Dermis blood vessel endothelial cell (primary cell): ENCODE measurements around the gene GSTT2B. TPM values are rescaled to one million over a fixed set of nuclear protein-coding genes. Genes with fewer than 3 reads are reported as not detected.
"Not testable (repeated sequence)": the region's sequence is repeated elsewhere in the genome, so short reads cannot be mapped to it uniquely, and the experiment has no call there.

Experiments
- DNase-seq: peaks from one replicate; pipeline ENCODE4 v3.0.0; 2010
- total RNA-seq: library from RNA; depleted of rRNA; stranded (reverse); fragments of >200 nt; gene quantifications from 2 replicates; pipeline ENCODE4 v1.2.3, GENCODE V29; 2014

The GSTT2B gene
- total RNA-seq, 1 donor from 2014 or later, result 1.4 TPM

DNA sequence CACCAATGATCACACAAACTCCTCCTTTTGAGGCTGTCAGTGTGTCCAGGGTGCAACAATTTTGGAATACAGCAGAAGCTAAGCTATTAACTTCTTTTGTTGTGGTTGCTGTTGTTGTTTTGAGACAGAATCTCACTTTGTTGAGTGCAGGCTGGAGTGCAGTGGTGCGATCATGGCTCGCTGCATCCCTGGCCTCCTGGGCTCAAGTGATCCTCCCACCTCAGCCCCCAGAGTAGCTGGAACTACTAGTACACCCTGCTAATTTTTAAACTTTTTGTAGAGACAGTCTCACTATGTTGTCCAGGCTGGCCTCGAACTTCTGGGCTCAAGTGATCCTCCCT, 22.0 kb downstream of the GSTT2B start:
- no peak for DNase-seq

- peak; percentile 6 for DNase-seq
Measured at GRCh38 chr22:23938328-23939016, 22.5 kb downstream of the GSTT2B start.

GRCh38 chr22:23926561-23926960, 34.4 kb downstream of the GSTT2B start:
- DNase-seq, result no peak

DNA sequence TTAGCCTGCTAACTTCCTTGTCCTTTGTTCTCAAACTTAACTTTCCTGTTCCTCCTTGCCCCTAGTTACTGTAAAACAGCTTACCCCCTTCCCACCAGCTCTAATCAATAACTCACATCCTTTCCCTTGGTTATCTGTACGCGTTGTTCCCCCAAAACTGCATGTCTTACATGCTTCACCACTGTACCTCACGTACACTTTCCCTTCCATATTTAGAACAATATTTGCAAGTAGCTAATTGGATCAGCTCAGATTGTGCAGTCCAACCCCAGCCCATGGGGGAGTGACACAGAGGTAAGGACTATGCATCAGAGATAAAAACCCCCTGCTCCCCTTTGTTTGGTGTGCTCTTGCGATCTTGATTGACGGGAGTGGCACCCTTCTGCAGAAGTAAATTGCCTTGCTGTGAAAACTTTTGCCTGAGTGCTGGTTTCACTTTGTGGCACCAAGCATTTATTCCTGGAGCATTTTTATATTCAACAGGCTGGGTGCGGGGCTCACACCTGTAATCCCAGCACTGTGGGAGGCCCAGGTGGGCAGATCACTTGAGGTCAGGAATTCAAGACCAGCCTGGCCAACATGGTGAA, 35.9 kb downstream of the GSTT2B start:
- no peak for DNase-seq

DNA sequence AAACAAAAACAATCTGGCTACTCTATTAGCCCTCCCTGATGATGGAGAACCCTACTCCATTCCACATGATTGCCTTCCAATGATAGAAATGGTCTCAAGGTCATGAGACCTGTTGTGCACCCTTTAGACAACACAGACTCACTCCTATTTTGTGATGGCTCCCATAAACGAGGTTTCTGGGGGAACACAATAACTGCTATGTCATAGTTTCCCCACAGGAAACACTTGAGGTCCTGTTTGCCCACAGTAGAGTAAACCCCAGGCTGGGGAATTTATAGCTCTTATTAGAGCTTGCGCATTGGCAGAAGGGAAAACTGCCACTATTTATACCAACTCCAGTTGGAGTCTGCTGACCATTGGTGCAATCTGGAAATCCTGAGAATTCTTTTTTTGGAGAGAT, 38.1 kb downstream of the GSTT2B start:
- peak; percentile 4 for DNase-seq

DNA sequence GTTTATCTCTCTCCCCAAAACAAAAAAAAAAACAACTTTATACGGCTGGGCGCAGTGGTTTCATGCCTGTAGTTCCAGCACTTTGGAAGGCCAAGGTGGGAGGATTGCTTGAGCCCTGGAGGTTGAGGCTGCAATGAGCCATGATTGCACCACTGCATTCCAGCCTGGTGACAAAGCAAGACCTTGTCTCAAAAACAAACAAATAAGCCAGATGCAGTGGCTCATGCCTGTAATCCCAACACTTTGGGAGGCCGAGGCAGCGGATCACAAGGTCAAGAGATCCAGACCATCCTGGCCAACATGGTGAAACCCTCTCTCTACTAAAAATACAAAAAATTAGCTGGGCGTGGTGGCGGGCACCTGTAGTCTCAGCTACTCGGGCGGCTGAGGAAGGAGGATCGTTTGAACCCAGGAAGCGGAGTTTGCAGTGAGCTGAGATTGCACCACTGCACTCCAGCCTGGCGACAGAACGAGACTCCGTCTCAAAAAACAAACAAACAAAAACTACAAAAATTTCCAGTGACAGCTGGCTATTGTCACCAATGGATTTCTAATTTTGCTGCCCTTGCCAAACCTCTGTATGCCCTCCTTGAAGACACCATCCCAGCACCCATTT, 39.3 kb downstream of the GSTT2B start:
- DNase-seq, result not testable (repeated sequence)

DNA sequence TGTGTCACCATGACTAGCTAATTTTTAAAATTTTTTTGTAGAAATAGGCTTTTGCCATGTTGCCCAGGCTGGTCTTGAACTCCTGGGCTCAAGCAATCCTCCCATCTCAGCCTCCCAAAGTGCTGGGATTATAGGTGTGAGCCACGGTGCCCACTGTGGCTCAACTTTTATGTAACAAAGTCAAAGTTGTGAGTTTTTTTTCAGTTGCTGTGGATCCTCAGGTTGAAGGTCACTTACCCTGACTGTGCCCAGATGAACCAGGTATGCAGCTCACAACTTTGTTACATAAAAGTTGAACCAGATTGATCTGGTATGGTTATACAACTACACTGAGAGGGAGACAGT, 40.8 kb downstream of the GSTT2B start:
- DNase-seq, result not testable (repeated sequence)

DNA sequence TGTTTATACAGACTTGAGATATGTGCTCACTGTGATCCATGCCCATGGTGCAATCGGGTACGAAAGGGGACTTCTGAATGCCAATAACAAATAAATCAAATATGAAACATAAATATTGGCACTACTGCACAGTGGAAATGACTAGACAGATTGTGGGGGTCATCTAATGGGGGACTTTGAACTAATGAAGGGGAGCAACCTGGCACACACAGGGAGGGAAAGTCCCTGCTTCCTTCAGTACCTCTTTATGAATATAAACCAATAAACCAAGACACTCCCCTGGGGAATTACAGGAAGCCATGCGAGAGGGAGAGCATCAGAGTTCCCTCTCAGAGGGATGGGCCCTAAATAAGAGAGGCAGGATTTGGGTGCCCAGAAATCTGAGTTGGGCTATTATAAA, 45.7 kb downstream of the GSTT2B start:
- DNase-seq, result no peak

DNA sequence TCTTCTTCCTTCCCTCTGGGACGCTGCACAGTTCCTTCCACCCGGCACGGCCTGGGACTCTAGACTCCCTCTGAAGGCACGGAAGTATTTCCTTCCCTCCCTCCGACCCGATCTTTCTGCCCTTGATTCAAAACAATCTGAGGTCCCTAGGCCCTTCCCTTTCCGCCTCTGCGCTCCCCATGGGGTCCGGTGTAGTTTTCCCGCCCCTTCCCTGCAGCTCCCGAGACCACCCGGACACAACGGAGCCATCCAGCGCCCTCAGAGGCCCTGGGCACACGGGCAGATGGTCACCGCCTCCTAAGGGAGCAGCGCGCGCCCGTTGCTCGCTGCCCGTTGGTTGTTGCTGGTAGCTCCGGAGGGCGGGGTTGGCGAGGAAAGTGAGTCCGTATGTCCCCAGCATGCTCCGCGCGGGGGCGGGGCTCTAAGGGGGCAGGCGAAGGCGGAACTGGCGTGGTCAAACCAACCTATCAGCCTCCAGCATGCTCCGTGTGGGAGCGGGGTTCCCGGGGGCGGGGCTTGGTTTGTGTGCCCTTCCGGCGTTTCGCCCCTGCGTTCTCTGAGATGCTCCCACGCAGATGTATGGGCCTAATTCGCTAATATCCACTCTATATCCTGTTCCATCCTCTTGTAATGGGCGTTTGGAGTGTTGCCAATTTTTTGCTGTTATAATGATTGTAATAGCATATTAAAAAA, 47.2 kb downstream of the GSTT2B start:
- peak; percentile 99 for DNase-seq

- peak; percentile 21 for DNase-seq
Measured at GRCh38 chr22:23913306-23913660, 47.7 kb downstream of the GSTT2B start.

- DNase-seq, result no peak
Measured at GRCh38 chr22:23912293-23912903, 48.6 kb downstream of the GSTT2B start.

GRCh38 chr22:23911318-23911980, 49.5 kb downstream of the GSTT2B start:
- DNase-seq, result no peak

DNA sequence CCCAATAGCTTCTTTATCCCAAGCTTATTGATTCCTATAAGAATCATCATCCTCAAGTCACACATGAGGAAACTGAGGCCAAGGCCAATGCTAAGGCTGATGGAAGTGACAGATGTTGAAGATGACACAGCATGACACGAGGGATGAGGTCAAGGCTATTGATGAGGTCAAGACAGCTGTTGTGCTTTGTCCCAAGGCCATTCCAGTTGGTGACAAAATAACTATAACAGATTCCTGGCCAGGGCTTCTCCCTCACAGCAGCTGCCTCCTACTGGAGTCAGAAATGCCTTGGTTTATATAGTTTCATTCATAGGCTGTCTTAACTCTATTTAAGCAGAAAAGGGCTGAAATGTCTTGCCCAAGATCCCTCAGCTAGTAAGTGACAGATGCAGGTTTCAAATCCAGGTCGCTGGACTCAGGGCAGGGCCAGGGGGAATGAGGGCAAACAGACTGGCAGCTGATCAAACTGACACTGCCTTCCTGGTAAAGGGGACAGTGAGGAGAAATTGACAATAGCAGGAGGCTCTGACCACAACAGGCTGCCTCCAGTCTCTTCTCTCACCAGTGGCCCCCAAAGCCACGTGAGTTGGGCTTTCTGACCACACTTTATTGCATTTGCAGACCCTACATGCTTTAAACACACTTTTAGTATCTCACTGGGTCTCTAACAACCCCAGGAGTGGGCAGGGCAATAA, 50.4 kb downstream of the GSTT2B start:
- DNase-seq, result no peak

DNA sequence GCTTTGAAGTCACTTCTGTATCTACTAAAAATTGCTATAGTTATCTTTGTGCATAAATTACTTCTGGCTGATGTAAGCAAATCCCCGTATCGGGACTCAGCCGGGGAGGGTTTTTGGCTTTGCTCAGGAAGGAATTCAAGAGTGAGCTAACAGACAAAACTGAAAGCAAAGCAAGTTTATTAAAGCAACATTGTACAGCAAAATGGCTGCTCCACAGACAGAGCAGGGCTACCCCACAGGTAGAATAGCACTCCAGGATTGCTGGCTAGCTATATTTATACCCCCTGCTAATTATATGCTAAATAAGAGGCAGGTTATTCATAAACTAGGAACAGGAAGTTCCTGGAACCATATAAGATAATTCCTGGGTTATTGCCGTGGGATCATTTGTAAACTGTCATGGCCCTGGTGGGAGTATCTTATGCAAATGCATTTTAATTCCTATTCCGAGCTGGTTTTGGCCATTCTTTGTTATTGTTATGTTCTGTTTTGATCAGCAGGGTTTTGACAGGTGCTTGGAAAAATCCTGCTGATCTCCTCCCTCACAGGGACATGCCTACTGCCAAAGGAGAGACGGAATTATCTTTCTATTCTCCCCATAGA, 51.6 kb downstream of the GSTT2B start:
- DNase-seq, result no peak

GRCh38 chr22:23908587-23909205, 52.3 kb downstream of the GSTT2B start:
- DNase-seq, result no peak

- not testable (repeated sequence) for DNase-seq
Measured at GRCh38 chr22:23907423-23907822, 53.6 kb downstream of the GSTT2B start.

Other genes starting within 250 kb of the GSTT2B start
- 2.2 and 2.3 TPM in 2 replicates for gene ZNF70, start 210.1 kb downstream of the GSTT2B start, total RNA-seq
- not detected in 2 replicates for gene VPREB3, start 206.8 kb downstream of the GSTT2B start, total RNA-seq
- 0.14 TPM in 1 of 2 replicates, not detected in the other for gene C22orf15, start 198.2 kb downstream of the GSTT2B start, total RNA-seq
- gene CHCHD10, start 193.2 kb downstream of the GSTT2B start, total RNA-seq, result 2.6 and 9.6 TPM in 2 replicates
- 4.4 and 7.3 TPM in 2 replicates for gene MMP11, start 188.3 kb downstream of the GSTT2B start, total RNA-seq
- gene SMARCB1, start 174.2 kb downstream of the GSTT2B start, total RNA-seq, result 24.5 and 45.8 TPM in 2 replicates
- 0.68 and 1.3 TPM in 2 replicates for gene DERL3, start 122.2 kb downstream of the GSTT2B start, total RNA-seq
- 4.7 and 6.0 TPM in 2 replicates for gene SLC2A11, start 103.3 kb downstream of the GSTT2B start, total RNA-seq
- 153 and 274 TPM in 2 replicates for gene MIF, start 66.8 kb downstream of the GSTT2B start, total RNA-seq
- 0.34 and 0.98 TPM in 2 replicates for gene DDTL, start 5.7 kb upstream of the GSTT2B start, total RNA-seq
- 114 and 121 TPM in 2 replicates for gene DDT, start 13.2 kb upstream of the GSTT2B start, total RNA-seq
- gene GSTT2, start 18.9 kb upstream of the GSTT2B start, total RNA-seq, result 0.65 TPM in 1 of 2 replicates, not detected in the other
- not detected in 2 replicates for gene GSTT4, start 44.3 kb upstream of the GSTT2B start, total RNA-seq
- gene CABIN1, start 50.1 kb upstream of the GSTT2B start, total RNA-seq, result 35.7 and 50.2 TPM in 2 replicates
- gene SUSD2, start 220.3 kb upstream of the GSTT2B start, total RNA-seq, result 0.34 and 0.60 TPM in 2 replicates